HG03139 (cell line): ENCODE results near the gene EDA.
"Not testable (repeated sequence)": the region's sequence is repeated elsewhere in the genome, so short reads cannot be mapped to it uniquely, and the experiment has no call there.

Experiments
- ATAC-seq: cut with Tn5 transposase; IDR thresholded peaks from one replicate; pipeline ENCODE4 v1.9.1; 2021; ENCODE audit not compliant: unreplicated experiment

The EDA gene

GRCh38 chrX:69741721-69742120 is 125.8 kb downstream of the EDA start:
- ATAC-seq: no peak

- no peak for ATAC-seq
Measured at GRCh38 chrX:69746051-69746450, 130.1 kb downstream of the EDA start.

- ATAC-seq: no peak
Measured at GRCh38 chrX:69748055-69748454, 132.1 kb downstream of the EDA start.

GRCh38 chrX:69759921-69760625 is 144.2 kb downstream of the EDA start:
- ATAC-seq: no peak

- ATAC-seq: no peak
Measured at GRCh38 chrX:69761633-69762032, 145.7 kb downstream of the EDA start.

- no peak for ATAC-seq
Measured at GRCh38 chrX:69762340-69762739, 146.4 kb downstream of the EDA start.

- no peak for ATAC-seq
Measured at GRCh38 chrX:69793260-69793935, 177.5 kb downstream of the EDA start.

- no peak for ATAC-seq
Measured at GRCh38 chrX:69795702-69796101, 179.8 kb downstream of the EDA start.

GRCh38 chrX:69807400-69807799 is 191.5 kb downstream of the EDA start:
- no peak for ATAC-seq

- ATAC-seq: no peak
Measured at GRCh38 chrX:69808375-69808774, 192.5 kb downstream of the EDA start.

- ATAC-seq: no peak
Measured at GRCh38 chrX:69813677-69814076, 197.8 kb downstream of the EDA start.

GRCh38 chrX:69815063-69815462 is 199.2 kb downstream of the EDA start:
- ATAC-seq: no peak

- ATAC-seq: no peak
Measured at GRCh38 chrX:69815519-69815918, 199.6 kb downstream of the EDA start.

GRCh38 chrX:69844636-69845035 is 228.7 kb downstream of the EDA start:
- no peak for ATAC-seq

- ATAC-seq: not testable (repeated sequence)
Measured at GRCh38 chrX:69859999-69860398, 244.1 kb downstream of the EDA start.

- ATAC-seq: no peak
Measured at GRCh38 chrX:69876221-69876620, 260.3 kb downstream of the EDA start.

- ATAC-seq: no peak
Measured at GRCh38 chrX:69884210-69884609, 268.3 kb downstream of the EDA start.

GRCh38 chrX:69896046-69896445 is 280.1 kb downstream of the EDA start:
- ATAC-seq: no peak

- ATAC-seq: no peak
Measured at GRCh38 chrX:69900491-69900890, 284.6 kb downstream of the EDA start.

- ATAC-seq: no peak
Measured at GRCh38 chrX:69906447-69906846, 290.5 kb downstream of the EDA start.

- ATAC-seq: no peak
Measured at GRCh38 chrX:69914781-69915180, 298.9 kb downstream of the EDA start.

- ATAC-seq: no peak
Measured at GRCh38 chrX:69919749-69920148, 303.8 kb downstream of the EDA start.

- ATAC-seq: no peak
Measured at GRCh38 chrX:69932323-69932722, 316.4 kb downstream of the EDA start.
